Esophagus squamous epithelium (tissue), 4 donors: Measurements from ENCODE around the gene SPDYE2B.
"Not testable (repeated sequence)": the region's sequence is repeated elsewhere in the genome, so short reads cannot be mapped to it uniquely, and the experiment has no call there.

Experiments used
- POLR2A ChIP-seq, 4 donors: fragments of 450-650 bp; IDR thresholded peaks; one replicate each; pipeline ENCODE4 v1.6.1; 2017; ENCODE audit warnings: antibody characterized with exemption in 4 of 4, mild to moderate bottlenecking in 4 of 4, moderate library complexity in 3 of 4
- TF ChIP-seq, protein P1 (sequence below), 6 experiments: fragments of 450-650 bp in 4 of 6; fragments of 200-600 bp in 2 of 6; sonication (generic) in 2 of 6; IDR thresholded peaks; one replicate each; pipeline ENCODE4 v1.5.1; 2016 to 2019; ENCODE audit warnings: antibody characterized with exemption in 6 of 6, mild to moderate bottlenecking in 4 of 6, moderate library complexity in 4 of 6

DNA sequence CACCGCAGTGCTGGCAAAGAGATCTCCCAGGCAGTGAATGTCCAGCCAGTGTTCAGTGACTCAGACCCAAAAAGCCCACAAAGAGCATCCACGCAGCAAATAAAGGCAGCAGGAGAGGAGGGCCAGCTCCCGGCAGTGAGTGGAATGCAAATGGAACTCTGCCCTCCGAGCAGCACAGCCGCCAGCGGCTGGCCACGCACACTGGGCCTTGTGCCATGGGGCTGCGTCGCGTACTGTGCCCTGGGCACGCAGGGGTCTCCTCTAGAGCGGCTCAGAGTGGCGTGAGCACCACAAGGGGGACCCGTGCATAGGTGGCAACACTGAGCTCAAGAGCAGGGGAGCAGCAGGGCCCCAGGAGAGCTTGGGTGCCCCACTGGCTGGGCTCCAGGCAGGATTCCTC is 17.4 kb downstream of the SPDYE2B start:
- TF ChIP-seq, protein P1, sequence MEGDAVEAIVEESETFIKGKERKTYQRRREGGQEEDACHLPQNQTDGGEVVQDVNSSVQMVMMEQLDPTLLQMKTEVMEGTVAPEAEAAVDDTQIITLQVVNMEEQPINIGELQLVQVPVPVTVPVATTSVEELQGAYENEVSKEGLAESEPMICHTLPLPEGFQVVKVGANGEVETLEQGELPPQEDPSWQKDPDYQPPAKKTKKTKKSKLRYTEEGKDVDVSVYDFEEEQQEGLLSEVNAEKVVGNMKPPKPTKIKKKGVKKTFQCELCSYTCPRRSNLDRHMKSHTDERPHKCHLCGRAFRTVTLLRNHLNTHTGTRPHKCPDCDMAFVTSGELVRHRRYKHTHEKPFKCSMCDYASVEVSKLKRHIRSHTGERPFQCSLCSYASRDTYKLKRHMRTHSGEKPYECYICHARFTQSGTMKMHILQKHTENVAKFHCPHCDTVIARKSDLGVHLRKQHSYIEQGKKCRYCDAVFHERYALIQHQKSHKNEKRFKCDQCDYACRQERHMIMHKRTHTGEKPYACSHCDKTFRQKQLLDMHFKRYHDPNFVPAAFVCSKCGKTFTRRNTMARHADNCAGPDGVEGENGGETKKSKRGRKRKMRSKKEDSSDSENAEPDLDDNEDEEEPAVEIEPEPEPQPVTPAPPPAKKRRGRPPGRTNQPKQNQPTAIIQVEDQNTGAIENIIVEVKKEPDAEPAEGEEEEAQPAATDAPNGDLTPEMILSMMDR (IDR thresholded peaks at IDR 0.05) = not testable (repeated sequence)
- not testable (repeated sequence) for TF ChIP-seq POLR2A (IDR thresholded peaks at IDR 0.05)
